Central memory CD8-positive, alpha-beta T cell (primary cell): ENCODE results near the gene RNF169.
"Not testable (repeated sequence)": the region's sequence is repeated elsewhere in the genome, so short reads cannot be mapped to it uniquely, and the experiment has no call there.

ENCODE experiments used
- ATAC-seq: fragments of 150-1000 bp; cut with Tn5 transposase; replicated peaks from 2 replicates; pipeline ENCODE4 v1.10.0; 2022; ENCODE audit warnings: mild to moderate bottlenecking, moderate FRiP score, moderate number of reproducible peaks; ENCODE audit not compliant: poor library complexity, severe bottlenecking; ENCODE audit errors: extremely low read depth
- DNase-seq, 2 donors: peaks; one replicate each; pipeline ENCODE4 v3.0.0; 2021; ENCODE audit warnings: low spot score in 2 of 2
- H3K27ac Mint-ChIP-seq: one replicate; pipeline ENCODE4 v1.8.0; 2022; ENCODE audit warnings: low read depth, mild to moderate bottlenecking, moderate library complexity, mixed read lengths
- H3K27me3 Mint-ChIP-seq: one replicate; pipeline ENCODE4 v1.8.0; 2022; ENCODE audit warnings: mixed read lengths
- H3K36me3 Mint-ChIP-seq: one replicate; pipeline ENCODE4 v1.8.0; 2022; ENCODE audit warnings: mild to moderate bottlenecking, moderate library complexity, mixed read lengths; ENCODE audit not compliant: insufficient read depth
- H3K4me1 Mint-ChIP-seq: one replicate; pipeline ENCODE4 v1.8.0; 2022; ENCODE audit warnings: mixed read lengths
- H3K4me3 Mint-ChIP-seq: one replicate; pipeline ENCODE4 v1.8.0; 2022; ENCODE audit warnings: mild to moderate bottlenecking, moderate library complexity, mixed read lengths
- H3K9me3 Mint-ChIP-seq: one replicate; pipeline ENCODE4 v1.8.0; 2022; ENCODE audit warnings: mixed read lengths

The RNF169 gene

DNA sequence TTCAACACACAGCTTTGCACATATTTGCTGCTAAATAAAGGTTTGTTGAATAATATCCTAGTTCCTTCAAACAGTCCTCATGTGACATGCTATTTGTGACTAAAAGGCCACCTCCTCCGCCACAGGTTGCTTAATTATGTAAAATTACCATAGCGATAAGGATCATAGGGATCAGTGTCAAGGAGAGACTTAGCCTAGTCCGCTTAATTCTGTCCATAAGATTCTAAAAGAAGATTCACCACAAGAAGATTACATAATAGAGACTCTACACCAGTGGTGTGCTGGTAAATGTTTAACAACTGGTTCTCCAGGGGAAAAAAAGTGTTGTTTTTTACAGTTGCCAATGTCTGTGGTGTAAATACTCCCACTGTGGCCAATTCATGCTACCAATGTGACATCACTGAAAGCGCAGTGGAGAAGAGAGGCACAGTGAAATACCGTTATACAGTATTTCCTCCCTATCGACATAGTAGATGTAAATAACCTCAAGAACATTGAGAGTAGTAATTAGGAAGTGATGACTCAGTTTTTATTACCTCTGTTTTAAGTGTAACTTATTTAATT is 13.2 kb upstream of the RNF169 start:
- Mint-ChIP-seq H3K27me3 (peaks cover 65% of the 10 kb centered on the region), H3K9me3 (no peaks in the 10 kb centered on the region), H3K27ac (no peak overlapping the region), H3K36me3 (no peaks in the 10 kb centered on the region), H3K4me3 (no peak overlapping the region), H3K4me1 (peaks cover 10% of the 10 kb centered on the region)
- no peak for DNase-seq
- peak; percentile 77 for ATAC-seq

DNA sequence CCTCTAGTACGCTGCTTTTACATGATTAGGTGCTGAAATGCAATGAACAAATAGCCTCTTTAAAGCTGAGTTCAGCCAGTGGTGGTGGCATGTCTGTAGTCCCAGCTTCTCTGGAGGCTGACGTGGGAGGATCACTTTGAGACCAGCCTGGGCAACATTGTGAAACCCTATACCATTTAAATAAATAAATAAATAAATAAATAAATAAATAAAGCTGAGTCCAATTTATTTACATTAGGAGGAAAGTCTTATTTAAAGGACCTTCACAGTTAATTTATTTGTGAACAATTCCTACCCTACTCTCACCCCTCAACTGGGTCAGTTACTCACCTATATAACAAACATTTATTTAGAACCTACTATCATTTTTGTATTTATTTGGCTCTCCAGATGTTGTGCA is 12.6 kb upstream of the RNF169 start:
- DNase-seq = no peak
- no peaks in the 10 kb centered on the region for H3K36me3 Mint-ChIP-seq
- peaks cover 60% of the 10 kb centered on the region for H3K27me3 Mint-ChIP-seq
- H3K27ac Mint-ChIP-seq = no peak overlapping the region
- H3K4me1 Mint-ChIP-seq = peaks cover 6% of the 10 kb centered on the region
- H3K9me3 Mint-ChIP-seq = no peaks in the 10 kb centered on the region
- ATAC-seq = no peak
- H3K4me3 Mint-ChIP-seq = no peak overlapping the region

DNA sequence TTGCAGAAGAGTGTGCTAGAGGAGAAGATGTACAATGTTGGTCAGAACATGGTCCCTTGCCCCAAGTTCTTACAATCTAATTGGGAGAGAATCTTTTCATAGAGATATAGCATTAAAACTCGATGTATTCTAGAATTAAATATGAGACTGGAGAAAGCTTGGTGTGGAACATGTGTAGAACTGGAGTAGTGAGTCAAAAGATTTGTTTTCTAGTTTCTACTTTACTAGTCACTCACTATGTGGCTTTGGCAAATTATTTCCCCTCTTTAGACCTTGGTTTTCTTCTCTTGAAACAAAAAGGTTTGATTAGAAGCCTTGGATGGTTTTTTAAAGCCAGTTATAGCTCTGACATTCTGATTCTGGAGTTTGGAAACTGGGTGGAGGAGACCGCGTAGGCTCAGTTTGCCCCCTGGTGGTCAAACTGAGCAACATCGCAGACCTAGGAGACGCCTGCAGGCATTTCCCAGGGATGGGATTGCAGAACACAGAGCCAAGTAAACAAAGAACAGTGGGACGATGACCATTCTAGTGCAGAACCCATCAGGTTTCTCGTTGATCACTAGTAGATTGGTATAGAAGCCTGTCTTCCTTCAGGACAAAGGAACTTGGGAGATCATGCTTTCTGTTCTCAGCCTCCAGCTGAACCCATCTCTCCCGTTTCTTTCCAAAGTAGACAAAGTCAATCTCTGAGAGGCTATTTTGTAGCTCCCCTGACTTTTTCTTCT is 8.9 kb upstream of the RNF169 start:
- Mint-ChIP-seq H3K9me3 (no peaks in the 10 kb centered on the region), H3K4me3 (no peak overlapping the region), H3K36me3 (no peaks in the 10 kb centered on the region), H3K4me1 (peaks cover 6% of the 10 kb centered on the region), H3K27ac (no peak overlapping the region), H3K27me3 (peaks cover 29% of the 10 kb centered on the region)
- peak; percentile 69 for ATAC-seq
- no peak for DNase-seq

DNA sequence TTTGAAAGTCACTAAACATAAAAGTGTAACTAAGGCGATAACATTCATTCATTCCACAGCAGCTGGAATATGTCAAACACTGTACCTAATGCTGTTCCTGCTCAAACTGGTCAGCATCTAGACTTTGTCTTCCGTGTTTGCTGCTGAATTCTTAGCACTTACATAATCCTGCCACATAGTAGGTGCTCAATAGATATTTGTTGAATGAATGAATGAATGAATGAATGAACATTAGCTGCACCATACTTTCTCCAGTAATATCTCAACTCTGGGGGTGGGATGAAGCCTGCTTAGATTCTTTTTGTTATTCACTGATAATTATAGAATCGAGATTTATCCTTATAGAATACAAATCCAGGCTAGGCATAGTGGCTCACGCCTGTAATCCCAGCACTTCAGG is 6.6 kb upstream of the RNF169 start:
- no peak overlapping the region for H3K4me3 Mint-ChIP-seq
- ATAC-seq = no peak
- peaks cover 13% of the 10 kb centered on the region for H3K27me3 Mint-ChIP-seq
- H3K36me3 Mint-ChIP-seq = no peaks in the 10 kb centered on the region
- no peak for DNase-seq
- no peak overlapping the region for H3K27ac Mint-ChIP-seq
- H3K4me1 Mint-ChIP-seq = peaks cover 6% of the 10 kb centered on the region
- H3K9me3 Mint-ChIP-seq = no peaks in the 10 kb centered on the region

DNA sequence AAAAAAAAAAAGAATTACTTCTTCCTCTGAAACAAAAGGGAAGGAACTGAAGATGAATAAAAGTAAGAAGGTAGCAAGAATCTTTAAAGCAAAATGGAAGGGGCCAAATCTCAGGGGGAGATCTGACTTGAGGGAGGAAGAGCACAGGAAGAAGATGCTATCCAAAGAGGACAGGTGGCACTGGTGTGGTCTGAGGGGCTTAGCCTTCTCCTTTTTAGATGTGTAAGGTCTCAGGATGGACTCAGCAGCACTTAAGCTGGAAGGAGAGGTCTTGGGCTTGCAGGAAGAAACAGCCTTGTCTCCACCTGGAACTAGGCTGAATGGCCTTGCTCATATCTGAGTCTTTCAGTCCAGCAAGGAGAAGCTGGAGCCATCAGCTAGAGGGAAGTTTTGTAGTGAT is 5.0 kb upstream of the RNF169 start:
- Mint-ChIP-seq H3K9me3 (no peaks in the 10 kb centered on the region), H3K27ac (no peak overlapping the region), H3K36me3 (peaks cover 5% of the 10 kb centered on the region), H3K27me3 (peaks cover 10% of the 10 kb centered on the region), H3K4me3 (no peak overlapping the region), H3K4me1 (peaks cover 18% of the 10 kb centered on the region)
- no peak for ATAC-seq
- DNase-seq = no peak

DNA sequence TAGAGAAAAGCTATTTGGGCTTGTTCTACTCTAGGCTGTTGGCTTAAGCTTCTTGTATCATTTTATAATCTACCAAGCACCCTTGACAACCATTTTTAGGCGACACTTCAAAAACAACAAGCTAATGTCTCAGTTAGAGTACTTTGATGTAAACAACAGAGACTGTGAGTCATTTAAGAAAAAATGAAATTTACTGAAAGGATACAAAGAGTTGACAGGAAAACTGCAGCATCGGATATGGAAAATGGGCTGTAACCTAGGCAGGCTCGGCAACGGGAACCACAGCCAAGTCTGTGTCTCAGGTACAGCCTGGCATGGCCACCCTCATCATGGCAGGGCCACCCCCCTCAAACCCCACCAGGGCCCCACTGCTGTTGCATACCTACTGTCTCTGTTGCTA is 4.4 kb upstream of the RNF169 start:
- Mint-ChIP-seq H3K27me3 (peaks cover 4% of the 10 kb centered on the region), H3K9me3 (no peaks in the 10 kb centered on the region), H3K4me3 (no peak overlapping the region), H3K36me3 (peaks cover 6% of the 10 kb centered on the region), H3K4me1 (peaks cover 20% of the 10 kb centered on the region), H3K27ac (no peak overlapping the region)
- ATAC-seq (no peak), DNase-seq (no peak)

DNA sequence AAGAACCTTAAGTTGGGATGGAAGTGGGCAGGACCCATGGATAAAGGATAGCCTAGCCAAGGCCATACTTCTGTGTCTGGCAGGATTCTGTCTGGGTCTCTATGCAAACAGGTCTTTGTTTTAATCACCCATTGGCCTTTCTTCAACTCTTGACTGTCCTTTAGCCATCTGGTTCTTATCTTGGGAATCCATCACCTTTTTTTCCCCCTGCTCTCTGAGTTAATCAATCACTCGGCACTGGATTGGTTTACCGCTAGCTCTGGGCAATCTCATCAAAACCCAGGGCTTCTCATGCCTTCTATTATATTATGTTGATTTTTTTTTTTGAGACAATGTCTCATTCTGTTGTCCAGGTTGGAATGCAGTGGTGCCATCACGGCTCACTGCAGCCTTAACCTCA is 1.8 kb upstream of the RNF169 start:
- ATAC-seq = no peak
- Mint-ChIP-seq H3K36me3 (peaks cover 8% of the 10 kb centered on the region), H3K4me1 (peaks cover 31% of the 10 kb centered on the region), H3K27me3 (no peaks in the 10 kb centered on the region), H3K27ac (peak overlapping the region; percentile 89), H3K4me3 (no peak overlapping the region), H3K9me3 (no peaks in the 10 kb centered on the region)
- no peak for DNase-seq

DNA sequence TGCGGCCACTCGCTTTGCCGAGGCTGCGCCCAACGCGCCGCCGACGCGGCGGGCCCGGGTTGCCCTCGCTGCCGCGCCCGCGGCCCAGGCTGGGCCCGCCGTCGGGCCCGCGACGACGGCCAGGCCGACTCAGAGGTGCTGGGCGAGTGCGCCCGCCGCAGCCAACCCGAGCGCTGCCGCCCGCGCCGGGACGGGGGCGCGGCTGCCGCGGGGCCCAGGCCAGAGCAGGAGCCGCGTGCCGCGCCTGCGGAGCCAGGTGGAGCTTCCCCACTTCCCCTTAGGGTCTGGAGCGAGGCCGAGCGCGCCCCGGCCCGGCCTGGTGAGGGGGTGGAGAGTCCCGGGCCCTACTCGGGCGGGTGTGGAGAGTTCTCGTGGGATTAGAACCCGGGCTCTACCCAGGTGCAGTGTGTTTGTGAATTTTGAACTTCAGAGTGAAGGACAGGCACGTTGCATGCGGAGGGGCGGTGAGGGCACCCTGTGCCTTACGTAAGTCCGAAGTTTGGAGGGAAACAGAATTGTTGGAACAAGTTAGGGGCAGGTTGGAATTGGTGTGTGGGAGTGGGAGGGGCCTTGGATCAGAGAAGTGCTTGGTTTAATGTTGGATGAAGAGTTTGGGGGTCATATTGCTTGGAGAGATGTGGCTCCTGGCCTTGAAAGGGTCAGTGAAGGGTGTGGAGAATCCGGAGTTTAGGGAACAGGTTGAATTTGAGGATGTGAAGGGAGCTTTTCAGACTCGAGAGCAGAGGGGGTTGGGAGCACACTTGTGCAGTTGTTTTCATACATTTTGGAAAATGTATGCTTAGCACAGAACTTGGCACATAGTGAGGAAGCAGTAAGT is 697 bp downstream of the RNF169 start:
- Mint-ChIP-seq H3K4me1 (peaks cover 37% of the 10 kb centered on the region), H3K9me3 (no peaks in the 10 kb centered on the region), H3K27ac (peak overlapping the region; percentile 78), H3K4me3 (peak overlapping the region; percentile 86), H3K27me3 (no peaks in the 10 kb centered on the region), H3K36me3 (peaks cover 8% of the 10 kb centered on the region)
- DNase-seq (peak in 1 of 2 donors; percentile 21), ATAC-seq (peak; percentile 61)

DNA sequence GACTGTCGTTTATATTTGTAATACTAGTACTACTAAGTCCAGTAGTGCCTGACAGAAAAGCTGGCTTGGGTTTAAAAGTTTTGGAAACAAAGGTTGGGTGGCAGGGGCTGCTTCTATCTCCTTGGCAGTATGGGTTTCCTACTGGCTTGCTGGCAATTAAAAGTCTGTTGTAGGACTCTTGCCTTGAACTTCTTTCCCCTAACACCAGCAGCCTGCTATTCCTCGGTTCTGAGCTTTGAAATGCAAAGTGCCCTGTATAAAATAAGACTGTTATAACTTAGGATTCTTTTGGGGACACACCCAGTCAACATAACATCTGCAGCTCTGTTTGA is 1.3 kb downstream of the RNF169 start:
- Mint-ChIP-seq H3K27ac (peak overlapping the region; percentile 78), H3K9me3 (no peaks in the 10 kb centered on the region), H3K4me1 (peaks cover 39% of the 10 kb centered on the region), H3K27me3 (no peaks in the 10 kb centered on the region), H3K4me3 (peak overlapping the region; percentile 86), H3K36me3 (peaks cover 8% of the 10 kb centered on the region)
- DNase-seq (no peak), ATAC-seq (no peak)

DNA sequence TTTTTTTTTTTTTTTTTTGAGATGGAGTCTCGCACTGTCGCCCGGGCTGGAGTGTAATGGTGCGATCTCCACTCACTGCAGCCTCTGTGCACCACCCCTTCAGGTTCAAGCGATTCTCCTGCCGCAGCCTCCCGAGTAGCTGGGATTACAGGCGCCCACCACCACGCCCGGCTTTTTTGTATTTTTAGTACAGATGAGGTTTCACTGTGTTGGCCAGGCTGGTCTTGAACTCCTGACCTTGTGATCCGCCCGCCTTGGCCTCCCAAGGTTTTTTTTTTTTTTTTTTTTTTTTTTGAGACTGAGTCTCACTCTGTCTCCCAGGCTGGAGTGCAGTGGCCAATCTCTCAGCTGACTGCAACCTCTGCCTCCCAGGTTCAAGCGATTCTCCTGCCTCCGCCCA is 1.9 kb downstream of the RNF169 start:
- Mint-ChIP-seq H3K4me1 (peaks cover 45% of the 10 kb centered on the region), H3K4me3 (peak overlapping the region; percentile 86)
- H3K9me3 Mint-ChIP-seq, ATAC-seq, H3K27ac Mint-ChIP-seq, H3K36me3 Mint-ChIP-seq, DNase-seq, H3K27me3 Mint-ChIP-seq: not testable (repeated sequence)

DNA sequence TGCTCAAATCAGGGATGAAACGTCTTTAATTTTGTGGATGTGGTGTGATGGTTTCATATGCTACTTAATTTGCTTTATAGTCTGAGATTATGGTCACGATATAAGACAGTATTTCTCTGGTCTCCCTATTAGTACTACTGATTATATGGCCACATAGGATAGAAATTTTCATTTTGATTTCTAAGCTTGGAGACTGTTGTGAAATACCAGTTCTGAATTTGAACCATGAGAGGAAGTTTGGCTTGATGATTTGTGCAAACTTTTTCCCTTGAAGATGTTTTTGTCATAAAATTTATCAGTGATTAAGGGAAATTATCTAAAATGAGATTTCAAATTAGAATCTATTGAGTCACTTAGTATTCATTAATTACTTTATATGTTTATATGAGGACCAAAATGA is 2.7 kb downstream of the RNF169 start:
- H3K27me3 Mint-ChIP-seq = no peaks in the 10 kb centered on the region
- DNase-seq (no peak), ATAC-seq (no peak)
- H3K9me3 Mint-ChIP-seq = no peaks in the 10 kb centered on the region
- peaks cover 50% of the 10 kb centered on the region for H3K4me1 Mint-ChIP-seq
- H3K36me3 Mint-ChIP-seq = peaks cover 8% of the 10 kb centered on the region
- H3K4me3 Mint-ChIP-seq = peak overlapping the region; percentile 11
- H3K27ac Mint-ChIP-seq = no peak overlapping the region

DNA sequence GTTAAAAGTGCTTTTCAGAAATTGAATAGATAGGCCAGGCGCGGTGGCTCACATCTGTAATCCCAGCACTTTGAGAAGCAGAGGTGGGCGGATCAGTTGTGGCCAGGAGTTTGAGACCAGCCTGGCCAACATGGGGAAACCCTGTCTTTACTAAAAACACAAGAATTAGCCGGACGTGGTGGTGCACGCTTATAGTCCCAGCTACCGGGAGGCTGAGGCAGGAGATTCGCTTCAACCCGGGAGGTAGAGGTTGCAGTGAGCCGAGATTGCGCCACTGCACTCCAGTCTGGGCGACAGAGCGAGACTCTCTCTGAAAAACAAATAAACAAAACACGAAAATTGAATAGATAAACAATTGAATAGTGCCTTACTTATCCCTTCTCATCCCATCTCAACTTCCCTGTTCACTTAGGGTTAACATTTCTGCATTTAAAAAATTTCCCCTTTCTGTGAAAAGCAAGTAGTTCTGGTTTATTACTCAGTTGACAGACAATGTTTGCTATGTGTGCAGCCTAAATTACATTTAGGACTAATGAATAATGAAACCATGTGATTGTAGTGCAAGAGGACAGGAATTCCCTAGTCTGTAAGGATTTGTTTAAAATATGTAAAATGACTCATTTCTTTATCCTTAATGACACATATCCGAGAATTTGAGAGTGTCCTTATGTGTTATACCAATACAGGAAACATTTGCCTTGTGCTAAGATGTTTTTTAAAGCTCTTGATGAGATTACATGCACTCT is 6.0 kb downstream of the RNF169 start:
- Mint-ChIP-seq H3K4me1 (peaks cover 36% of the 10 kb centered on the region), H3K4me3 (no peak overlapping the region), H3K27me3 (no peaks in the 10 kb centered on the region), H3K9me3 (no peaks in the 10 kb centered on the region), H3K36me3 (peaks cover under 1% of the 10 kb centered on the region), H3K27ac (no peak overlapping the region)
- ATAC-seq = no peak
- DNase-seq = no peak
